Thymus (tissue), 2 donors: Measurements from ENCODE around the gene RIIAD1. TPM values are rescaled to one million over a fixed set of nuclear protein-coding genes. Genes with fewer than 3 reads are reported as not detected.

Experiments used
- polyA plus RNA-seq: library from polyadenylated mRNA; stranded (reverse); fragments of 200-250 nt; gene quantifications from one replicate; pipeline ENCODE4 v1.2.3, GENCODE V29; 2013
- total RNA-seq: library from RNA; stranded (reverse); fragments of 120-200 nt; gene quantifications from one replicate; pipeline ENCODE4 v1.2.4, GENCODE V29; 2013
- donor health status: healthy.

RIIAD1 gene
- total and polyA plus RNA-seq, 2 donors: 0.21 TPM; not detected in 1

Other genes with a start within 250 kb of the RIIAD1 start
- 0.90 TPM for gene CGN, start 210.1 kb upstream of the RIIAD1 start, total RNA-seq
- 2.8 TPM for gene CGN, start 210.1 kb upstream of the RIIAD1 start, polyA plus RNA-seq
- gene TUFT1, start 181.2 kb upstream of the RIIAD1 start, total RNA-seq: 2.1 TPM
- 6.9 TPM for gene TUFT1, start 181.2 kb upstream of the RIIAD1 start, polyA plus RNA-seq
- gene SNX27, start 109.5 kb upstream of the RIIAD1 start, total RNA-seq: 9.2 TPM
- gene SNX27, start 109.5 kb upstream of the RIIAD1 start, polyA plus RNA-seq: 6.5 TPM
- 0.05 TPM for gene CELF3, start 4.7 kb upstream of the RIIAD1 start, total RNA-seq
- gene CELF3, start 4.7 kb upstream of the RIIAD1 start, polyA plus RNA-seq: 0.18 TPM
- 113 TPM for gene MRPL9, start 42.0 kb downstream of the RIIAD1 start, total RNA-seq
- gene MRPL9, start 42.0 kb downstream of the RIIAD1 start, polyA plus RNA-seq: 75.3 TPM
- 11.3 TPM for gene TDRKH, start 69.0 kb downstream of the RIIAD1 start, total RNA-seq
- gene TDRKH, start 69.0 kb downstream of the RIIAD1 start, polyA plus RNA-seq: 6.5 TPM
- gene LINGO4, start 83.9 kb downstream of the RIIAD1 start, total RNA-seq: 0.52 TPM
- 0.14 TPM for gene LINGO4, start 83.9 kb downstream of the RIIAD1 start, polyA plus RNA-seq
- gene RORC, start 110.3 kb downstream of the RIIAD1 start, total RNA-seq: 56.8 TPM
- gene RORC, start 110.3 kb downstream of the RIIAD1 start, polyA plus RNA-seq: 19.9 TPM
- 0.05 TPM for gene C2CD4D, start 118.3 kb downstream of the RIIAD1 start, total RNA-seq
- gene C2CD4D, start 118.3 kb downstream of the RIIAD1 start, polyA plus RNA-seq: 0.34 TPM
- gene THEM5, start 132.2 kb downstream of the RIIAD1 start, total RNA-seq: 0.09 TPM
- gene THEM5, start 132.2 kb downstream of the RIIAD1 start, polyA plus RNA-seq: 1.5 TPM
- gene THEM4, start 188.0 kb downstream of the RIIAD1 start, total RNA-seq: 6.9 TPM
- gene THEM4, start 188.0 kb downstream of the RIIAD1 start, polyA plus RNA-seq: 46.2 TPM